HG03457 (cell line): ENCODE measurements around the gene NPPC.

Source experiments
- ATAC-seq: cut with Tn5 transposase; IDR thresholded peaks from one replicate; pipeline ENCODE4 v1.9.1; 2021; ENCODE audit warnings: moderate number of reproducible peaks; ENCODE audit not compliant: unreplicated experiment

The NPPC gene

GRCh38 chr2:231935815-231936214, 9.6 kb upstream of the NPPC start:
- no peak for ATAC-seq

DNA sequence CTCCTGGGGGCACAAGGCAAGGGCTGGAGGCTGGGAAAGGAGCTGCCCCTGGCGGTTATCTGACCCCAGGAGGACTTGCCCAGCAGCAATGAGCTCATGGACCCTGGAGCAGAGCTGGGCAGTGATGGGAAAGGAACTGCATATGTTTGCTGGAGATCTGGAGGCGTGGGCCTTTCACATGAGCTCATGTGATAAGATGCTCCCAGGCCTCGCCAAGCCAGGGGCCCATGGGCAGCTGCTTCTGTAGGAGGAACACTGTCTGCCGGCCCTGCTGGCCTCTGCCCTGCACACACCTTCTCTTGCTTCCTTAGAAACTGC, 9.0 kb upstream of the NPPC start:
- ATAC-seq: no peak

GRCh38 chr2:231934441-231935206, 8.4 kb upstream of the NPPC start:
- ATAC-seq: no peak

DNA sequence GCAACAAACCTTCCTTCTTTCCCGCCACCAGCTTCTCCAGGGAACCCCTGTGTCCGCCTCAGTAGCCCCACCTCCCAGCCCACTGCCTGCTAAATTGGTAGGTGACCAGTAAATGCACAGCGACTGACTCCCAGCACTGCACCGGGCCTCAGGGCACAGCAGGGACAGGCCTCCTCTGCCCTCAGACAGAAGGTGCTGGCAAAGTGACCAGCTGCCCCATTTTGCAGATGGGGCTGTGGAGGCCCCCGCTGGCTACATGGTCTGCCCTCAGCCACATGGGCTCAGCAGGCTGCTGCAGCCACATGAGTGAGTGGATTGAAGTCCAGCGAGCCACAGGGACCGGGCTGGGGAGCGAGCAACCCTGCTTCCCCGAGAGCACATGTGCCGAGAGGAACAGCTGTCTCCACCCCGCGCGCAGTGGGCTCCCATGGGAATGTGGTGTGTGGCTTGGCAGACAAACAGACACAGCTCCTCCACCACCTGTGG, 7.8 kb upstream of the NPPC start:
- ATAC-seq: no peak

DNA sequence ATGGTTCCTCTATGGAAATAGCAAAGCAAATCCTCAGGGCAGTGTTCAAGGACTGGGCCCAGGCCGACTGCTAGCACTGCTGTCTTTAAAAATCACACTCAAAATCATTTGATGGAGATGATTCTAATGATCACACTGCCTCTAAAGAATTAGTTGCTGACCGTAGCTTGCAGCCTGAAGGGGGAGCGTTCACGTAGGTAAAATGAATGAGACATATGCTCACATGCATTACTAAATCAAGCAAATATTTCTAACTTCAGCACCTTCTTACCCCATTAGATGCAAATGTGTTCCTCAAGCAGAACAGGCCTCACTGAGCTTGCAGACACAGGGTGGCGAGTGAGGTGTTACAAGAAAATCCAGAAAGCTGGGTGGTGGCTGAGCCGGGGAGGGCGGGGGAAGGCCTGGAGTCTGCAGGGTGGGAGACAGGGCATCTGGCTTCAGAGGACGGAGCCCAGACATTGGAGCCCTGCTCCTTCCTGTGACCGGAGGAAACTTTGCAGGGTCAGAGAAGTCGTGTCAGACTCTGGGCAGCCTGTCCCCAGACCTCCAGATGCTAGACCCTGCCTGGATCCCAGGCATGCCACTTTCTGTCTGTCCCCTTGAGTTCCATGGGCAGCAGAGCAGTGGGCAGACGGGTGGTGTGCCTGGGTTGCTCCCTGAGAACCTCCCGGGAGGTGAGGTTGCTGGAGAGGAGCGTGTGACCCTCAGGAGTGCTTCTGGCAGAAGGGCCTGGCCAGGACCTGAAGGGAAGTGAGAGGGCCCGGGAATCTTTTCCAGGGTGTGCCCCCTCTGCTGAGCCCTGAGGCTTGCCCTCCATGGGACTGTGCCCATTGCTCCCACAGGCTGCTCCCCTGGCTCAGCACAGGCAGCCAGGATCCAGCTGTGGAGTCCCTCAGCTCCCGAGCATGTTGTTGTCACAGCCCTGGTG, 7.1 kb upstream of the NPPC start:
- no peak for ATAC-seq

- no peak for ATAC-seq
Observed at GRCh38 chr2:231932711-231932970, 6.4 kb upstream of the NPPC start.

- ATAC-seq: no peak
Observed at GRCh38 chr2:231931481-231931915, 5.3 kb upstream of the NPPC start.

DNA sequence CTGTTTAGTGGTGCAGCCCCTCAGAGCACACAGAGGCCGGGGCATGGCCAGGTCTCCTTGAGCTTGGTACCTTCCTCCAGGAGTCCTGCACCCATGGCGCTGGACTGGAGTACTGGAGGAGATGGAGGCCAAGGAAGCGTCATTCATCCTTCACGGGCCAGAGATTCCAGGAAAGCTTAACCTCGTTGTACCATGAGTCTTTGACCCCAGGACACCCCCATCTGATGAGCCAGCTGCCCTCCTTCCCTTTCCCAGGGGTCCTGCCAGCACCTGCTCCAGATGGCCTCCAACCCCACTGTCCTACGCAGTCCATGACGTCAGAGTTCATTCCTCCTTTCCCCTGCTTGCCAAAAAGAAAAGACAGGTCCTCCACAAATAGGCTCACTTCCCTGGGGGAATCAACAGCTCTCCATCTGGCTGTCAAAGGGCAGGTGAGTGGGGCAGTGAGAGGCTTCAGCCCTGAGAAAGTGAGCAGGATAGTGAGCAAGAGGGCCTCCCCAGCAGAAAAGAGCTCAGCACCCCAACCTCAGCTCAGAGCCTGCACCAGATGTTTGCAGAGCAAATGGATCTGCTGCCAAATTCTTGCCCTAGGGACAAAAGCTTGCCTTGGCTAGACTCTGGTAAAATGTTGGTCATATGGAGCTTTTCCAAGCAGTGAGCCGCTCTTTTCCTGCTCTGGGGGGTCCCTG, 4.5 kb upstream of the NPPC start:
- no peak for ATAC-seq

- ATAC-seq: no peak
Observed at GRCh38 chr2:231929961-231930592, 3.9 kb upstream of the NPPC start.

- no peak for ATAC-seq
Observed at GRCh38 chr2:231928901-231929725, 2.9 kb upstream of the NPPC start.

DNA sequence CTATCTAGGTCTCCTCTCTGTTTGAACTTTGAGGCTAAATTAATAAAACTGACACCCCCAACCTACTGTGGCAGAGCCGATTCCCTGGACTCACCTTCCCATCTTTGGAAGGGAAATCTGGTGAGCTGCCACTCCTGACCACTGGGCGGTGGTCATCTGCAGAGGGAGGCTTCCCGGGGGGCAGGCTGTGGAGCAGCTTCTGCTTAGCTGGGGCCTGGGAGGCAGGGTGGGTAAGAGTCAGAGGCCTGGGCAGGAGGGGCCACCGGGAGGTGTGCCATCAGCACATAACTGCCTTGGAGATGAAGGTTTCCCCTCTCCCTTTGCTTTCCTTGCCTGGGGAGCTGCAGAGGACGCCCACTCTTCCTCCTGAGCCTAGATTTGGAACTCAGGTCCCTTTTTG, 2.3 kb upstream of the NPPC start:
- ATAC-seq: no peak

DNA sequence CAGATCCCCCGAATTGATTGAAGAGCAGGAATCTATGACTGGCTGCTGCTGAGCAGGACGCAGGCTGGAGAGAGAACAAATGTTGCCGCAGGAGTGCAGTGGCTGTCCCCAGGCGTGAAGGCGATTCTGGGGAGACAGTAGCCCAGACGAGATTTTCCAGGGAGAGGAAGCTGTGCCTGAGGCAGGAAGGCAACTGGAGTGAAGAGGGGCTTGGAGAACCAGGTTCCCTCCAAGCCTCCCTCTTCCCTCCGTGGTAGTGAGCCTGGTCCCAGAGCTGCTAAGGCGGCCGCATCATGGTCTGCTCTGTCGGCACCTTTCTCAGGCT, 1.3 kb upstream of the NPPC start:
- ATAC-seq: no peak

DNA sequence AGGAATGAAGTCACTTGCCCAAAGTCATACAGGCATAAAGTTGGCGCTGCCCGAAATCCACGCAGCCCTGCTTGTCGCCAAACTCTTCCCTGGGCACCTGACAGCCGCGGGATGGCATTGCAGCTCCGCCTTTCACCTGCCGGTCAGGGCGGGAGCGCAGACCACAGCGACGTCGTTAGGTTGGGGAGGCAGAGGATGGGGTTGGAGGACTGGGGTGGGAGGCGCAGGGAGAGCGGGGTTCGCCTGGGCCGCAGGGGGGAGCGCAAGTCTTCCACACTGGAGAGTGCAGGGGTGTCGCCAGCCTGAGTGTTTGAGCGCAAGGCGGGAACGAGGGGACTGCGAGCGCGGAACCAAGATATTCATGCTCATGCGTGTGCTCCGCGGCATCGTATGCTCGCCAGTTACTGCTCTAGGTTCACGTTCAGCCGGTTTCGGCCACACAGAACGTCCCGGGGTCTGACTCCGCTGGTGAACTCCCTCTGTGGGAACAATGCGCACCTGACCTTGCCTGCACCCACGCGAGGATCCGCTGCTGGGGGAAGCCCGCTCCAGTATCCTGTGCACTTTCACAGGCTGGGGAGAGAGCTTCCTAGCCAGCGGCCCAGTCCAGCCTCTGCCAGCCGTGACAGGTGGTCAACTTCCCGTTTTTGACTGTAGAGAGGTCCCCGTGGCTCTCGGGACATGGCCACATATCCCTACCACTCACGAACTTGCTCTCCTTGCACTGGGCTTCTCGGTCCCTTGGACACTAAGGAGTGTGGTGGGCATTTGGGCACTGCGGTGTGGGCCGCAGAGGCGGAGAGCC, 767 bp upstream of the NPPC start:
- ATAC-seq: no peak

DNA sequence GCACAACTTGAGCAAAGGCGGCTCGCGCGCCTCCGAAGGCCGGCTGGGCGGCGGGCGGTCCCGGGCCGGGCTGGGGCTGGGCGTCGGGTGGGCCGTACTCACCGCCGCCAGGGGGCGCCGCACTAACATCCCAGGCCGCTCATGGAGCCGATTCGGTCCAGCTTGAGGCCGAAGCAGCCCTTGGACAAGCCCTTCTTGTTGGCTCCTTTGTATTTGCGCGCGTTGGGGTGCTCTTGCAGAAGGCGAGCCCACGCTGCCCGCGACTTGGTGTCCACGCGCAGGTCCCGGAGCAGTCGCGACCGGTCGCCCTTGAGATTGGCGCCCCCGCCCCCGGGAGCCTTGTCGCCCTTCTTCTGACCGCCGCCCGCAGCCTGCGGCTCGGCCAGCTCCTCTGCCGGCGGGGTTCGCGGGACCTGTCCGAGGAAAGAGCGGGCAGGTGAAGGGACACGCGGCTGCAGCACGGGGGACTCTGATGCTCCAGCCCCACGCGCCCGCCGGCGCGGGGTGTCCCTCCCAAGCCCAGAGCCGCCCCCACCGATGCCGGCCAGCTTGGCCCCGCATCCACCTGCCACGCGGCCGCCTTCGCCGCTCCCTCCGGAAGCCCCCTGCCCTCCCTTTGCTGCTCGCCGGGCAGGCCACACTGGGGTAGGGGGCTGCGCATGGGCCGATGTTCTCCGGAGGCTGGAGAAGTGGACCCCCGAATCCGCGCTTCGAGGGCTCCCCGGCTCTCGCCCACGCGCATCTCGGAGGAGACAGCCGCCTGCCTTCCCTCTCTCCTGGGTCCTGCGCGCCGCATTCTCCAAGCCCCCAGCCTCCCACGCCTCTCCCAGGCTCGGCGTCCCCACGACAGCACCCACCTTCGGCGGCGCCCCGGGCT, 655 bp downstream of the NPPC start:
- no peak for ATAC-seq

DNA sequence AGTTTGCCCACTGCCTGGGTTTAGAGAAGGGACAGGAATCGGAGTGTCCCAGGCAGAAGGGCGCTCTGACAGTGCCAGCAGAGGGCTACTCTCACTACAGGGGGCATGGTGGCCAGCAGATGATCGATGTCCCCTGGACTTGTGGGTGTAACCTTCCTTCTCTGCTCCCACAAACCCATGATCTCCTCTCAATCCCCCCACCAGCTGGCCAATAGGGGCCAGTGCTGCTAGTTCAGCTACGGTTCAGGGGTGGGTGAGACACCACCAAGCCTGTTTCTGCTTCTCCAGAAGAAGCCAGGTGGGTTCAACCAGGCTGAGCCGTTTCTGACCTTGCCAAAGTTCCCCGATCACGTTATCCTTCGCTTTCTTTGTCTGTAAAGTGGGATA, 1.3 kb downstream of the NPPC start:
- no peak for ATAC-seq

DNA sequence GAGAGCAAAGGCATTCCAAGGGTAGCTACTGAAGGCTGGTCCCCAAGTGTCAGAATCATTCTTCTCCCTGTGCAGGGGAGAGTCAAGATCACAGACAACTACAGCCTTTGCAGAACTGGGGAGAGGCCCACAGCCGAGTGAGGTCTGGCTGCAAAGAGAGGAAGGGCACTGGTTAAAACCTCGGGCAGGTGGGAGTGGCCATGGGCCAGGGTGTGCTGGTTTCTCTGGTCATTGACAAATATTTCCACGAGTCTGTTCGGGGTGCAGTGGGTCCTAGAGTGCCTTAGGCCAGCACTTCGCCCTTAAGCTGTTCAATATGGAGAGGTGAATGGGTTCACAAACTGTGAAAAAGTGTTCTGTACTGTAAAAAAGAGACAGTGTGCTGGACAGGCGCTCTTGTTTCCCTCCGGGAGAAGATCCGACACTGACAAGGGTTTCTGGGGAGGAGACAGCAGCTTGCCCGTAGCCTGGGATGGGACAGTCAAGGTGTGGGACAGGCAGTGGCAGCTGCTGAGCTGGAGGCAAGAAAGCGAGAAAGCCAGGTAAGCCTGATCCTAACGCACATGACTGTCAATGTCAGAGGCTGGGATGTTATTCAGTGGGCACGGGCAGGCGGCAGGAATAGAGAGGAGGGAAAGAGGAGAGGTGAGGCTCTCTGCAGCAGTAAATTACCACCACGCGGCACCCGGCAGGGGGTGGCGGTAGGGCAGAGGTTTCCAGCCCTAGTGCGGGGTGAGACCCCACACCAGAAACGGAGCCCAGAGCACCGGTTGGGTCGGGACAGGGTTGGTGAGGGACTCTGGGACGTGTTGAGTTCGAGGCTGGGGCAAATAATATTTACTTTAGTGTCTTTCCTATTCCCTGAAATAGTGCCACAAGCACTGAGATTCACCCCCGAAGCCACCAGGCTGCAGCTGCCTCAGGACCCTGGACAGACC, 2.0 kb downstream of the NPPC start:
- ATAC-seq: no peak

- ATAC-seq: no peak
Observed at GRCh38 chr2:231923010-231923344, 3.2 kb downstream of the NPPC start.
